ENCODE results near the gene USP17L18.
"Not testable (repeated sequence)": the region's sequence is repeated elsewhere in the genome, so short reads cannot be mapped to it uniquely, and the experiment has no call there.

The USP17L18 gene, protein sequence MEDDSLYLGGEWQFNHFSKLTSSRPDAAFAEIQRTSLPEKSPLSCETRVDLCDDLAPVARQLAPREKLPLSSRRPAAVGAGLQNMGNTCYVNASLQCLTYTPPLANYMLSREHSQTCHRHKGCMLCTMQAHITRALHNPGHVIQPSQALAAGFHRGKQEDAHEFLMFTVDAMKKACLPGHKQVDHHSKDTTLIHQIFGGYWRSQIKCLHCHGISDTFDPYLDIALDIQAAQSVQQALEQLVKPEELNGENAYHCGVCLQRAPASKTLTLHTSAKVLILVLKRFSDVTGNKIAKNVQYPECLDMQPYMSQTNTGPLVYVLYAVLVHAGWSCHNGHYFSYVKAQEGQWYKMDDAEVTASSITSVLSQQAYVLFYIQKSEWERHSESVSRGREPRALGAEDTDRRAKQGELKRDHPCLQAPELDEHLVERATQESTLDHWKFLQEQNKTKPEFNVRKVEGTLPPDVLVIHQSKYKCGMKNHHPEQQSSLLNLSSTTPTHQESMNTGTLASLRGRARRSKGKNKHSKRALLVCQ

DNA sequence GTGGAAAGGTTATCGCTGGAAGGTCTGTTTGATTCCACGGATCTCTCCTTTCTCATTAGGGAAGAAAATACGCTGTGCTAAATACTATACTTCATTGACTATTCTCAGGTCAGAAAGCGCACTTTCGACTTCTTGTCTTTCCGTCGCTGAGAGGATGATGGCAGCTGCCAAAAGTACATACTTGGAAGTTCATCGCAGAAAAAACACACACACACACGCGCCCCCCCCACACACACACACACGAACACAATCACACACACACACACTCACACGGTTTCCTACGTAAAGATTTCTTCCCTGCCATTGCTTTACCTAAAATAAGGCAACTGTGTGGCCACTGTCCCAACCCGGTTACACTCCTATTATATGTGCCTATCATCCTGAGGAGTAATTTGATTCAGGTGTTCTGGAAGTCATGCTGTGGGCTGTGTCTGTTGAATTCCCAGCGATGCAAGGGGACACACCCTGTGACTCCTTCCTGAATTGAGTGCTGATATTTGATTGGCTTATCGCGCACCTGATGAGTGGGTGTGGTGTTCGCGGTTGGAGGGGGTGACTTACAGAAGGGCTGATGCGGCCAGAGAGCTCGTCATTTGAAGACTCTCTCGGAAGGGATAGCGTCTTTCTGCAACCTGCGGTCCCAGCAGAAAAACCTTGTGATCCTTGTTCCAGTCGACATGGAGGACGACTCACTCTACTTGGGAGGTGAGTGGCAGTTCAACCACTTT, at the start of gene USP17L18:
Gene USP17L18 (plus strand): TSS at position 678 of the 728 bp plus-strand sequence. CDS start 0 bp downstream, at position 678.
- DNase-seq (ENCODE audit: low read depth in 2 of 2); H3K4me3 ChIP-seq (replicated peaks in 1 of 2; ENCODE audit: low read depth in 2 of 2, low read length in 2 of 2): not testable (repeated sequence)

DNA sequence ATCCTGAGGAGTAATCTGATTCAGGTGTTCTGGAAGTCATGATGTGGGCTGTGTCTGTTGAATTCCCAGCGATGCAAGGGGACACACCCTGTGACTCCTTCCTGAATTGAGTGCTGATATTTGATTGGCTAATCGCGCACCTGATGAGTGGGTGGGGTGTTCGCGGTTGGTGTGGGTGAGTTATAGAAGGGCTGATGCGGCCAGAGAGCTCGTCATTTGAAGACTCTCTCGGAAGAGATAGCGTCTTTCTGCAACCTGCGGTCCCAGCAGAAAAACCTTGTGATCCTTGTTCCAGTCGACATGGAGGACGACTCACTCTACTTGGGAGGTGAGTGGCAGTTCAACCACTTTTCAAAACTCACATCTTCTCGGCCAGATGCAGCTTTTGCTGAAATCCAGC, 38.1 kb upstream of the USP17L18 start, which contains the start of gene USP17L10:
Gene USP17L10 (plus strand): TSS at position 301 of the 400 bp plus-strand sequence. CDS start 0 bp downstream, at position 301.
- not testable (repeated sequence) for H3K4me3 ChIP-seq (replicated peaks in 1 of 2; ENCODE audit: low read depth in 2 of 2, low read length in 2 of 2); DNase-seq (ENCODE audit: low read depth in 2 of 2)

DNA sequence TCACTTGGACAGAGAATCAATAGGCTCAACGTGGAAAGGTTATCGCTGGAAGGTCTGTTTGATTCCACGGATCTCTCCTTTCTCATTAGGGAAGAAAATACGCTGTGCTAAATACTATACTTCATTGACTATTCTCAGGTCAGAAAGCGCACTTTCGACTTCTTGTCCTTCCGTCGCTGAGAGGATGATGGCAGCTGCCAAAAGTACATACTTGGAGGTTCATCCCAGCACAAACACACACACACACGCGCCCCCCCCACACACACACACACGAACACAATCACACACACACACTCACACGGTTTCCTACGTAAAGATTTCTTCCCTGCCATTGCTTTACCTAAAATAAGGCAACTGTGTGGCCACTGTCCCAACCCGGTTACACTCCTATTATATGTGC, 33.7 kb upstream of the USP17L18 start:
- H3K4me3 ChIP-seq (replicated peaks in 1 of 2; ENCODE audit: low read depth in 2 of 2, low read length in 2 of 2); DNase-seq (ENCODE audit: low read depth in 2 of 2): not testable (repeated sequence)

DNA sequence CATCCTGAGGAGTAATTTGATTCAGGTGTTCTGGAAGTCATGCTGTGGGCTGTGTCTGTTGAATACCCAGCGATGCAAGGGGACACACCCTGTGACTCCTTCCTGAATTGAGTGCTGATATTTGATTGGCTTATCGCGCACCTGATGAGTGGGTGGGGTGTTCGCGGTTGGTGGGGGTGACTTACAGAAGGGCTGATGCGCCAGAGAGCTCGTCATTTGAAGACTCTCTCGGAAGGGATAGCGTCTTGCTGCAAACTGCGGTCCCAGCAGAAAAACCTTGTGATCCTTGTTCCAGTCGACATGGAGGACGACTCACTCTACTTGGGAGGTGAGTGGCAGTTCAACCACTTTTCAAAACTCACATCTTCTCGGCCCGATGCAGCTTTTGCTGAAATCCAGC, 33.3 kb upstream of the USP17L18 start, which contains the start of gene USP17L11:
Gene USP17L11 (plus strand): TSS at position 301 of the 400 bp plus-strand sequence. CDS start 0 bp downstream, at position 301.
- not testable (repeated sequence) for DNase-seq (ENCODE audit: low read depth in 2 of 2); H3K4me3 ChIP-seq (replicated peaks in 1 of 2; ENCODE audit: low read depth in 2 of 2, low read length in 2 of 2)

DNA sequence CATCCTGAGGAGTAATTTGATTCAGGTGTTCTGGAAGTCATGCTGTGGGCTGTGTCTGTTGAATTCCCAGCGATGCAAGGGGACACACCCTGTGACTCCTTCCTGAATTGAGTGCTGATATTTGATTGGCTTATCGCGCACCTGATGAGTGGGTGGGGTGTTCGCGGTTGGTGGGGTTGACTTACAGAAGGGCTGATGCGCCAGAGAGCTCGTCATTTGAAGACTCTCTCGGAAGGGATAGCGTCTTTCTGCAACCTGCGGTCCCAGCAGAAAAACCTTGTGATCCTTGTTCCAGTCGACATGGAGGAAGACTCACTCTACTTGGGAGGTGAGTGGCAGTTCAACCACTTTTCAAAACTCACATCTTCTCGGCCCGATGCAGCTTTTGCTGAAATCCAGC, 28.6 kb upstream of the USP17L18 start, which contains the start of gene USP17L12:
Gene USP17L12 (plus strand): TSS at position 301 of the 400 bp plus-strand sequence. CDS start 0 bp downstream, at position 301.
- DNase-seq (ENCODE audit: low read depth in 2 of 2); H3K4me3 ChIP-seq (replicated peaks in 1 of 2; ENCODE audit: low read depth in 2 of 2, low read length in 2 of 2): not testable (repeated sequence)

DNA sequence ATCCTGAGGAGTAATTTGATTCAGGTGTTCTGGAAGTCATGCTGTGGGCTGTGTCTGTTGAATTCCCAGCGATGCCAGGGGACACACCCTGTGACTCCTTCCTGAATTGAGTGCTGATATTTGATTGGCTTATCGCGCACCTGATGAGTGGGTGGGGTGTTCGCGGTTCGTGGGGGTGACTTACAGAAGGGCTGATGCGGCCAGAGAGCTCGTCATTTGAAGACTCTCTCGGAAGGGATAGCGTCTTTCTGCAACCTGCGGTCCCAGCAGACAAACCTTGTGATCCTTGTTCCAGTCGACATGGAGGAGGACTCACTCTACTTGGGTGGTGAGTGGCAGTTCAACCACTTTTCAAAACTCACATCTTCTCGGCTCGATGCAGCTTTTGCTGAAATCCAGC, 23.8 kb upstream of the USP17L18 start, which contains the start of gene USP17L13:
Gene USP17L13 (plus strand): TSS at position 301 of the 400 bp plus-strand sequence. CDS start 0 bp downstream, at position 301.
- not testable (repeated sequence) for H3K4me3 ChIP-seq (replicated peaks in 1 of 2; ENCODE audit: low read depth in 2 of 2, low read length in 2 of 2); DNase-seq (ENCODE audit: low read depth in 2 of 2)

DNA sequence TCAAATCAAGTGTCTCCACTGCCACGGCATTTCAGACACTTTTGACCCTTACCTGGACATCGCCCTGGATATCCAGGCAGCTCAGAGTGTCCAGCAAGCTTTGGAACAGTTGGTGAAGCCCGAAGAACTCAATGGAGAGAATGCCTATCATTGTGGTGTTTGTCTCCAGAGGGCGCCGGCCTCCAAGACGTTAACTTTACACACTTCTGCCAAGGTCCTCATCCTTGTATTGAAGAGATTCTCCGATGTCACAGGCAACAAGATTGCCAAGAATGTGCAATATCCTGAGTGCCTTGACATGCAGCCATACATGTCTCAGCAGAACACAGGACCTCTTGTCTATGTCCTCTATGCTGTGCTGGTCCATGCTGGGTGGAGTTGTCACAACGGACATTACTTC, 18.2 kb upstream of the USP17L18 start:
- DNase-seq (ENCODE audit: low read depth in 2 of 2); H3K4me3 ChIP-seq (replicated peaks in 1 of 2; ENCODE audit: low read depth in 2 of 2, low read length in 2 of 2): not testable (repeated sequence)

DNA sequence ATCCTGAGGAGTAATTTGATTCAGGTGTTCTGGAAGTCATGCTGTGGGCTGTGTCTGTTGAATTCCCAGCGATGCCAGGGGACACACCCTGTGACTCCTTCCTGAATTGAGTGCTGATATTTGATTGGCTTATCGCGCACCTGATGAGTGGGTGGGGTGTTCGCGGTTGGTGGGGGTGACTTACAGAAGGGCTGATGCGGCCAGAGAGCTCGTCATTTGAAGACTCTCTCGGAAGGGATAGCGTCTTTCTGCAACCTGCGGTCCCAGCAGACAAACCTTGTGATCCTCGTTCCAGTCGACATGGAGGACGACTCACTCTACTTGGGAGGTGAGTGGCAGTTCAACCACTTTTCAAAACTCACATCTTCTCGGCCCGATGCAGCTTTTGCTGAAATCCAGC, 14.3 kb upstream of the USP17L18 start, which contains the start of gene USP17L15:
Gene USP17L15 (plus strand): TSS at position 301 of the 400 bp plus-strand sequence. CDS start 0 bp downstream, at position 301.
- H3K4me3 ChIP-seq (replicated peaks in 1 of 2; ENCODE audit: low read depth in 2 of 2, low read length in 2 of 2): not testable (repeated sequence)

DNA sequence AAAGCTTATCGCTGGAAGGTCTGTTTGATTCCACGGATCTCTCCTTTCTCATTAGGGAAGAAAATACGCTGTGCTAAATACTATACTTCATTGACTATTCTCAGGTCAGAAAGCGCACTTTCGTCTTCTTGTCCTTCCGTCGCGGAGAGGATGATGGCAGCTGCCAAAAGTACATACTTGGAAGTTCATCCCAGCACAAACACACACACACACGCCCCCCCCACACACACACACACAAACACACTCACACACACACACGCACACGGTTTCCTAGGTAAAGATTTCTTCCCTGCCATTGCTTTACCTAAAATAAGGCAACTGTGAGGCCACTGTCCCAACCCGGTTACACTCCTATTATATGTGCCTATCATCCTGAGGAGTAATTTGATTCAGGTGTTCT, 10.0 kb upstream of the USP17L18 start:
- DNase-seq (ENCODE audit: low read depth in 2 of 2); H3K4me3 ChIP-seq (replicated peaks in 1 of 2; ENCODE audit: low read depth in 2 of 2, low read length in 2 of 2): not testable (repeated sequence)

More for the DNA sequence above, 14.3 kb upstream of the USP17L18 start, which contains the start of gene USP17L15:
- DNase-seq (ENCODE audit: low read depth in 2 of 2): not testable (repeated sequence)

DNA sequence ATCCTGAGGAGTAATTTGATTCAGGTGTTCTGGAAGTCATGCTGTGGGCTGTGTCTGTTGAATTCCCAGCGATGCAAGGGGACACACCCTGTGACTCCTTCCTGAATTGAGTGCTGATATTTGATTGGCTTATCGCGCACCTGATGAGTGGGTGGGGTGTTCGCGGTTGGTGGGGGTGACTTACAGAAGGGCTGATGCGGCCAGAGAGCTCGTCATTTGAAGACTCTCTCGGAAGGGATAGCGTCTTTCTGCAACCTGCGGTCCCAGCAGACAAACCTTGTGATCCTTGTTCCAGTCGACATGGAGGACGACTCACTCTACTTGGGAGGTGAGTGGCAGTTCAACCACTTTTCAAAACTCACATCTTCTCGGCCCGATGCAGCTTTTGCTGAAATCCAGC, 4.9 kb upstream of the USP17L18 start, which contains the start of gene USP17L17:
Gene USP17L17 (plus strand): TSS at position 301 of the 400 bp plus-strand sequence. CDS start 0 bp downstream, at position 301.
- H3K4me3 ChIP-seq (replicated peaks in 1 of 2; ENCODE audit: low read depth in 2 of 2, low read length in 2 of 2); DNase-seq (ENCODE audit: low read depth in 2 of 2): not testable (repeated sequence)

DNA sequence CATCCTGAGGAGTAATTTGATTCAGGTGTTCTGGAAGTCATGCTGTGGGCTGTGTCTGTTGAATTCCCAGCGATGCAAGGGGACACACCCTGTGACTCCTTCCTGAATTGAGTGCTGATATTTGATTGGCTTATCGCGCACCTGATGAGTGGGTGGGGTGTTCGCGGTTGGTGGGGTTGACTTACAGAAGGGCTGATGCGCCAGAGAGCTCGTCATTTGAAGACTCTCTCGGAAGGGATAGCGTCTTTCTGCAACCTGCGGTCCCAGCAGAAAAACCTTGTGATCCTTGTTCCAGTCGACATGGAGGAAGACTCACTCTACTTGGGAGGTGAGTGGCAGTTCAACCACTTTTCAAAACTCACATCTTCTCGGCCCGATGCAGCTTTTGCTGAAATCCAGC, 4.6 kb downstream of the USP17L18 start, which contains the start of gene USP17L19:
Gene USP17L19 (plus strand): TSS at position 301 of the 400 bp plus-strand sequence. CDS start 0 bp downstream, at position 301.
- not testable (repeated sequence) for H3K4me3 ChIP-seq (replicated peaks in 1 of 2; ENCODE audit: low read depth in 2 of 2, low read length in 2 of 2); DNase-seq (ENCODE audit: low read depth in 2 of 2)

DNA sequence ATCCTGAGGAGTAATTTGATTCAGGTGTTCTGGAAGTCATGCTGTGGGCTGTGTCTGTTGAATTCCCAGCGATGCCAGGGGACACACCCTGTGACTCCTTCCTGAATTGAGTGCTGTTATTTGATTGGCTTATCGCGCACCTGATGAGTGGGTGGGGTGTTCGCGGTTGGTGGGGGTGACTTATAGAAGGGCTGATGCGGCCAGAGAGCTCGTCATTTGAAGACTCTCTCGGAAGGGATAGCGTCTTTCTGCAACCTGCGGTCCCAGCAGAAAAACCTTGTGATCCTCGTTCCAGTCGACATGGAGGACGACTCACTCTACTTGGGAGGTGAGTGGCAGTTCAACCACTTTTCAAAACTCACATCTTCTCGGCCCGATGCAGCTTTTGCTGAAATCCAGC, 9.4 kb downstream of the USP17L18 start, which contains the start of gene USP17L20:
Gene USP17L20 (plus strand): TSS at position 301 of the 400 bp plus-strand sequence. CDS start 0 bp downstream, at position 301.
- not testable (repeated sequence) for H3K4me3 ChIP-seq (replicated peaks in 1 of 2; ENCODE audit: low read depth in 2 of 2, low read length in 2 of 2); DNase-seq (ENCODE audit: low read depth in 2 of 2)

DNA sequence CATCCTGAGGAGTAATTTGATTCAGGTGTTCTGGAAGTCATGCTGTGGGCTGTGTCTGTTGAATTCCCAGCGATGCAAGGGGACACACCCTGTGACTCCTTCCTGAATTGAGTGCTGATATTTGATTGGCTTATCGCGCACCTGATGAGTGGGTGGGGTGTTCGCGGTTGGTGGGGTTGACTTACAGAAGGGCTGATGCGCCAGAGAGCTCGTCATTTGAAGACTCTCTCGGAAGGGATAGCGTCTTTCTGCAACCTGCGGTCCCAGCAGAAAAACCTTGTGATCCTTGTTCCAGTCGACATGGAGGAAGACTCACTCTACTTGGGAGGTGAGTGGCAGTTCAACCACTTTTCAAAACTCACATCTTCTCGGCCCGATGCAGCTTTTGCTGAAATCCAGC, 14.1 kb downstream of the USP17L18 start, which contains the start of gene USP17L21:
Gene USP17L21 (plus strand): TSS at position 301 of the 400 bp plus-strand sequence. CDS start 0 bp downstream, at position 301.
- not testable (repeated sequence) for H3K4me3 ChIP-seq (replicated peaks in 1 of 2; ENCODE audit: low read depth in 2 of 2, low read length in 2 of 2); DNase-seq (ENCODE audit: low read depth in 2 of 2)

DNA sequence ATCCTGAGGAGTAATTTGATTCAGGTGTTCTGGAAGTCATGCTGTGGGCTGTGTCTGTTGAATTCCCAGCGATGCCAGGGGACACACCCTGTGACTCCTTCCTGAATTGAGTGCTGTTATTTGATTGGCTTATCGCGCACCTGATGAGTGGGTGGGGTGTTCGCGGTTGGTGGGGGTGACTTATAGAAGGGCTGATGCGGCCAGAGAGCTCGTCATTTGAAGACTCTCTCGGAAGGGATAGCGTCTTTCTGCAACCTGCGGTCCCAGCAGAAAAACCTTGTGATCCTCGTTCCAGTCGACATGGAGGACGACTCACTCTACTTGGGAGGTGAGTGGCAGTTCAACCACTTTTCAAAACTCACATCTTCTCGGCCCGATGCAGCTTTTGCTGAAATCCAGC, 18.9 kb downstream of the USP17L18 start, which contains the start of gene USP17L22:
Gene USP17L22 (plus strand): TSS at position 301 of the 400 bp plus-strand sequence. CDS start 0 bp downstream, at position 301.
- DNase-seq (ENCODE audit: low read depth in 2 of 2); H3K4me3 ChIP-seq (replicated peaks in 1 of 2; ENCODE audit: low read depth in 2 of 2, low read length in 2 of 2): not testable (repeated sequence)

DNA sequence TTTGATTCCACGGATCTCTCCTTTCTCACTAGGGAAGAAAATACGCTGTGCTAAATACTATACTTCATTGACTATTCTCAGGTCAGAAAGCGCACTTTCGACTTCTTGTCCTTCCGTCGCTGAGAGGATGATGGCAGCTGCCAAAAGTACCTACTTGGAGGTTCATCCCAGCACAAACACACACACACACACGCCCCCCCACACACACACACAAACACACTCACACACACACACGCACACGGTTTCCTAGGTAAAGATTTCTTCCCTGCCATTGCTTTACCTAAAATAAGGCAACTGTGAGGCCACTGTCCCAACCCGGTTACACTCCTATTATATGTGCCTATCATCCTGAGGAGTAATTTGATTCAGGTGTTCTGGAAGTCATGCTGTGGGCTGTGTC, 23.3 kb downstream of the USP17L18 start:
- H3K4me3 ChIP-seq (replicated peaks in 1 of 2; ENCODE audit: low read depth in 2 of 2, low read length in 2 of 2); DNase-seq (ENCODE audit: low read depth in 2 of 2): not testable (repeated sequence)
